DLD1 (cell line): Measurements from ENCODE around the gene ANKRD11.
"Not testable (repeated sequence)": the region's sequence is repeated elsewhere in the genome, so short reads cannot be mapped to it uniquely, and the experiment has no call there.

ENCODE experiments used
- in situ Hi-C: cut with HindIII; loops from 2 replicates; pipeline ENCODE4 v1.10.0; 2017; ENCODE audit warnings: low sequenced_read_pairs

The ANKRD11 gene

DNA sequence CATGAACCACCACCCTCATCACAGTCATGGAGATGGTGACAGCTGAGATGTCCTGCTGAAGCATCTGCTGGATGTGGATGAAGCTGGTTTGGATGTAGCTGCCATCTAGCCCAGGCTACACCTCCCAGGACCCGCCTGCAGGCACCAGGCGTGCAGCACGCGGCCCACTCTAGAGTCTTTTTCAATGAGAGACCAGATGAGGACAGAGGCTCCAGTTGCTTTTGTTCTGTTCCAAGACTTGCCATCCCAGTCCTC, 170.8 kb downstream of the ANKRD11 start:
- in situ Hi-C loops: no loop called here

DNA sequence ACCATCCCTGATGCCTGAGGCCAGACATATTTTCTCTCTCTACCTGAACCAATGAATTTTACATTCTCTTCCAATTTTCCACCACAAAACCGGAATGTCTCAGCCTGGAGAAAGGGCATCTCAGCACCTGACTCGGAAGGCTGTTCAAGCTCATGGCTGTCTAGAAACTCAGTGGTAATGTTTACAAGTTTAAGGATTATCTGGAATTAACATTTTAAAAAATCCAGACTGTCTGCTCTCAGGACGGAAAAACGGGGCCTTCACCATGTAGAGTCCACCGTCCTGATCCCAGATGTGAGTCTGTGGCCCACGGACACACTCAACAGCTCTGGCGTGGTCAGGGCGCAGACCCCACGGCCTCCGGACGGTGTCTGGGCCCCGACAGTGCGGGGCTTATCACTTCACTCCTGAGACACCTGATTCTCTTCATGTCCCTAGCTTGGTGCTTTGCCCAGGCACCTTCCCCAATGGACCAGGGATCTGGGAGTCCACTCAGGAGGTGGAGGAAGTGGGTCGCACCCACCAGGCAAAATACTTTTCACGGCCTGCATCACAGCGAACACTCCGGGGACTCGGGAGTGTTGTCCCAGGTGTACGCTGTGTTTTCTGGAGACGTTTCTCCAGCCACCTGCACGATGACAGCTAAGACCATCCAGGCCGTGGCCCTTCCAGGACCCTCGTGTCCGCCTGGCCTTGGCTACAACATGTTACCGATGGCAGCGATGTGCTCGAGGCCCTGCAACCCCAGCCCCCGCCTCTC, 171.3 kb downstream of the ANKRD11 start:
- in situ Hi-C loops: no loop called here

DNA sequence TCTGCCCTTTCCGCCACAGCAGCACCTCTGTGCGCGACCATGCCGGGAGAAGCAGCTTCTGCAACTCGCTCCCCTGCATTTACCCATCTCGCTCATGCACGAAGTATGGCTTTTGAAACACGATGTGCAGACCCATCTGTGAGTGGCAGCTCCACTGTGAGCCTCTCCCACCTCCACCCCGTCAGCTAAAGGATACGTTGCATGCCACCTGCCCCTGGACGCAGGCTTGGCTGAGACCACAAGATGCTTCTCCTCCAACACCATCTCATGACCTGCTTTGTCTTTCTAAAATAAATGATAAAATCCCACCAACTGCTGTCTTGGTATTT, 172.0 kb downstream of the ANKRD11 start:
- in situ Hi-C loops: no loop called here

DNA sequence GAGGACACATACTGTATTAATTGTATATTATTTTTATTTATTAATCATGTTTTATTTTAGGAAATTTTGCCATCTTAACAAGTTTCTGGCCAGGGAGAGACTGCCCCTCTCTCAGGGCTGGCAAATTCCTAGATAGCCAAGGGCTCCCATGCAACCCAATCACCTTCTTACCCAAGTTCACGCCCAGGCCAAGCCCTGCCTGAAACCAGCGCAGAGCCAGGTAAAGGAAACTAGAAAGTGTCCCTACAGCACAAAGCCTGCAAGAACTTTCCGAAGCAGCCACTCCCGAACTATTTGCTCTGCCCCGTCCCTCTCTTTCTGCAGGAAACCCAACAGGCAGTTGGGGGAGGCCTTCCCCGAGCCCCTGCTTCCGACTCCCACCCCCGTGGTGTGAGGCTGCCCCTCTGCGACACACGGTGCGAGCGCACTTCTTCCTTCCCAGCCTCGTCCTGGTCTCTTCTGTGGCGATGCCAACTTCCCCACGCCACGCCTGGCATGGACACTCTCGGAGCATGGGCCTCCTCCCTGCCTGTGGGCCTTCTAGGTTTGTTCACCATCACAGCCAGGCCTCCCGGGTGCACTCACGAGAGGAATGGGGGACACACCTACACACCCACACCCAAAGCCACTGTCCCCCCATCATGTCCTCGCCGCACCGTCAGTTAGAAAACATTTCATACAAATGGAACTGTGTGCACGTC, 172.5 kb downstream of the ANKRD11 start:
- in situ Hi-C loops: no loop called here

DNA sequence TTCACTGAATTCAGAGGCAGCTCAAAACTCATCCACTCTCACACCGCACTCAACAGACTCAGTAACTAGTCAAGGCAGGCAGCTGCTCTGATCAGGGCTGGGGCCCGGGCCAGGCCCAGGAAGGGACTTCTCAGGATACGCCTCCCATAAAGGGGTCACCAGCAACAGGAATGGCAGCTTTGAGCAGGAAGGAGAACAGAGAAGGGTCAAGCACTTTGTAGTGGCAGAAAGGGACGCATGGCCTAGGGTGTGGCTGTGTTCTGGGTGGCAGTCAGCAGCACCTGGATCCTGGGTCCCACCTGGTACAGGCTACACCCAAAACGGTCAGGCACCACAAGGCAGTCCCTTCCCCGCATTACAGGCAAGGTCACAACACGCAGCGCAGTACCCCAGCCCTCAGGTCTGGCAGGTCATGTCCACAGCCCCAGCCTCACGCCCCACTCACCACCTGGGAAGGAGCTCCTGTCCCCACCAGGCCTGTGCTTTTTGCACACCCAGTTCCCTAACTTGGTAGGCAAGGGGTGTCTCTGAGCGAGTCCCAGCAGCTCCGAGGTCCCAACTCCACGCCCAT, 173.2 kb downstream of the ANKRD11 start:
- in situ Hi-C loops: no loop called here

DNA sequence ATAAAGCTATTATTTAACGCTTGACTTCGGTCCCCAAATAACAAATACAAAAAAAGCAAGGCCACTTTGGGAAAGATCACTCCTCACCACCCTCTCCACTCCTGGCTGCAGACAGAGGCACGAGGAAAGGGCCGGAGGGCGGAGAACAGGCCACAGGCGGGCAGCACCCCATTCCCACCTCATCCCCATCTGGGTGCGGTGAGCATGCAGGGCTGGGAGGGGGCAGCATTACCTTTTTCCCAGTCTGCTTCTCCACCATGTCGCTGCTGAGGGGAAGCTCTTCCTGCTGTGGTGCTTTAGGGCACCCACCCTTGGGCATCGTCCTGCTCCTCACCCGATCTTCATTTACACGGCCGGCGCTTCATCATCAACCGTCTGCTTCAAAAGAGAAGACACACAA, 173.7 kb downstream of the ANKRD11 start:
- in situ Hi-C loops: no loop called here

DNA sequence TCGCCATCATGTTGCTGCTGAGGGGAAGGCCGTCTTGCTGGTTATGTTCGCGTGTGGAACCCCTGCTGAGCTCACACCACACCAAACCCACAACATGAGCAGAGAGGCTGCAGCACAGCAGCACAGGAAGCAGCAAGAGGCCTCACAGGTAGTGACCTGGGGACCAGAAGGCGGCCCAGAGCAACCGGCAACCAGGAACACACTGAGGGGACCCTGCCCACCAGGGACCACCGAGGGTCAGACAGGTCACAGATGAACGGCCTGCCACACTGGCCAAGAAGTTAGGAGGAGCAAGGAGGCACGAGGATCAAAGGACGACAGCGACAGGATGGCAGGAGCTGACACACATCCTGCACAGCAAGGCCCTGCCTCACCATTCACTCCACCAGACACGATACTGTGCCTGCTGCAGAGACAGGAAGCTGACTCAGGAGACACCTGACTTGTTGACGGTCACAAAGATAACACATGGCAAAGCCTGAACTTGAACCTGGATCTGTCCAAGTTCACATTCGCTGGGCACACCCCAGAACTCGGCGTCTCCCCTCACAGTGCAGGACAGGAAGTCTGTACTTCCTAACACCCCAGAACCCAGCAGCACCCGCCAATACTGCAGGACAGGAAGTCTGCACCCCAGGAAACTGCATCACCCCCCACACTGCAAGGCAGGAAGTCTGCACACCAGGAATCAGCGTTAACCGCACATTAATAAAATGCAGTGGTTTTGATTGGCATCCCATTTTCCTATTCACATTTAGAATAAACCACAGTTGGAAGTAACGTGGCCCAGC, 174.4 kb downstream of the ANKRD11 start:
- in situ Hi-C loops: no loop called here

DNA sequence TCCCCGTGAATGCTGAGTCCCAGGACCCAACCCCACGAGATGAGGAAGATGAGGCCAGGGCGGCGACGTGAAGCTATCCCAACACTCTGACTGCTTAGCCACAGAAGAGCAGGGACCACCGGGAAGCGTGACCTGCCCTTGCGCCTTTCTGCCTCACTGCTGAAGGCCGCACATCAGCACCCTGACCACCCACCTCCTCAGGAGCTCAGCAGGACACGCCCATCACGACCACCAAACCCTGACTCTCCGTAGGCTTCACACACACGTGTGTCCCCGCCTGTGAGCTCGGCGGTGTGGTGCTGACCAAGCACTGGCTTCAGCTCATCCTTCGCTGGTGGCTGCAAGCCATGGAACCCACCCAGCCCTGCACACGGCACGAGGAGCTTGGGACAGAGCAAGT, 175.1 kb downstream of the ANKRD11 start:
- in situ Hi-C loops: no loop called here

DNA sequence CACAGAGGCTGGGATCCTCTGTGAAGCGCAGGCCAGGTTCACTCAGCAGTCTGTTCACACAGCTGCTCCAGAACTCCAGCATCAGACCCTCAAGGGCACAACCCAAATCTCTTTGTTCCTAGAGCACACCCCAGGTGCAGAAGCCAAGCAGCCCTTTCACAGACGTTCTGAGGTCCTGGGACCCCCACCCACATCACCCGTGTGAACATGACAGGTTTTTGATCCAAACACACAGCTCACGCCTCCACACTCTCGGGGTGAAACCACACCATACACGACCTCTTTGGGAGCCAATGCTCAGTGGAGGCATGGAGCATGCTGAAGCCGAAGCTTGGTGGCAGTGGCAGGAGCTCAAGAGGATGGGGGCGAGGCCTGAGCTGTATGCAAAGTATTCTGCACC, 175.5 kb downstream of the ANKRD11 start:
- in situ Hi-C loops: no loop called here

DNA sequence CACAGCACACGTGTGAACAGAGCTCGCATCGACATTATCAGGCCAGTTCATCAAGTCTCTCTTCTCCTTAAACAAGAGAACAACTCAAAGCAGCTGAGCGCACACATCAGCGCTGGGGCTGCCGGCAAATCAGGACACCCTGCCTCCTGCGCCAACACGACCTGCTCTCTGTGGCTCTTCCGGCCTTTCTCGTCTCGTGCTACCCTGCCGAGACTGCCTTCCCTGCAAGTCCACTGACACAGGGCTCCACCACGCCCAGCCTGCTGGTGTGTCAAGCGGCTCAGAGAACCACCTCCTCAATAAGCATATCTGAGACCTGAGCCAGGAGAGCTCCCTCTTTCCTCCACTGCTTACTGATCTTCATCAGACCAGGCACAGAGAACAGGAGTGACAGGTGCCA, 176.0 kb downstream of the ANKRD11 start:
- in situ Hi-C loops: no loop called here

DNA sequence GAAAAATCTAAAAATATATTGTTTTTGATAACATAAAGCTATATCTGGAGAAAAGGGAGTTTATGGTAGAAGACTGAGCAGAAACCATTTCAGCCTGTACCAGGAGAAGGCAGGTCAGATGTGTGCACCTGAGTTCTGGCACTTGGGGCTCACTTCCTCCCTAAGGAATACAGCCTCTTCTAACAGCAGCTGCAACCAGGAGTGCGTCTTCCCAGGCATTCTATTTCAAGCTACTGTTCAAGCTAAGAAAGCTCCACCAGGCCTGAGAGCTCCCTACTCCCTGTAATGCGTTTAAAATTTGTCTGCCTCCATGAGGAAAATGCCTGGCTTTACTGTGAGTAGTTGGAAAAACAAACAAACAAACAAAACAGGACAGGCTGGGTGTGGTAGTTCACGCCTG, 176.8 kb downstream of the ANKRD11 start:
- in situ Hi-C loops: no loop called here

DNA sequence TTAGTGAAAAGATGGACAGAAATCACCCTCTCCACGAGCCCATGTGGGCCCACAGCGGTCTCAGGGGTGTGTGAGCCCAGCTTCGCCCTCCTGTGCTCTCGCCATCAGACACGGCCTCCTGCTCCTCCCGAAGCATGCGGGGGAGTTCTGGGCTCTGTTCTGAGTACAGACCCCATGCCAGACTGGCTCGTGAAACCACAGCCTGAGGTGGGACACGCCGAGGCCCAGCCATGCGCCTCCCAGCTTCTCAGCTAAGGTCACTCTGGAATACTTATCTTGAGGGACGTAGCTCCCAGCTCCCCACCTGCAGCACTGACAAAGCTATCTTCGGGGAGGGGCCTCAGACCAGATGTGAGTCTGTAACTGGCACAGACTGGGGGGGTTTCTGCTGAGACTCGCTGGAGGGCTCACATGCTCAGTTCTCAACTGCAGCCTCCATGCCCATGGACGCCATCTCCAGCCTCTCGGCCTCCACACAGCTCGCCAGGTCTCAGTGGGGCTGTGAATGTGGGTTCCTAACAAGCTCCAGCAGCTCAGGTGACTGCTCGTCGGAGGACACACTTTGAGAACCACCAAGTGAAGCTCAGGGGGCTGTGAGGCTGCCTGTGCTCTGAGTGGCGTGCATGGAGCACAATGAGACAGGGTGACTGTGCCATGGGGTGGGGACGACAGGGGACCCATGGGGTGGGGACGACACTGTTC, 177.6 kb downstream of the ANKRD11 start:
- in situ Hi-C loops: no loop called here

DNA sequence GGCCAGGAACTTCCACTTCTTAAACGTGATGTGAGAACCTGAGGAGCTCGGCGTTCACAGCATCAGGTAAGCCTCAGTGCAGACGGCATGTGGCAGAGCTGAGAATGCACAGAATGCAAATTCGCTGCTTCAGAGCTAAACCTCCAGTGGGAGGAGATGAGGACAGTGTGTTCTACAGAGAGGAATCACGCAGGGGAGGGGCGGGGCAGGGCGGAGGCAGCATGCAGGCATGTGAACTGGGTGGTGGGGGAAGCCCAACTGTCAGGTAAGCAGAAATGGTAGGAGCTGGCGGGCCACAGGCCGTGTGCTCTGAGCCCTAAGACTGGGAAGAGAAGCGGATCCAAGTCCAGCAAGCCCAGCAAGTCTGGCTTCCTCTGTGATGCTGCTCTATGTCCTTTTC, 178.2 kb downstream of the ANKRD11 start:
- in situ Hi-C loops: no loop called here

DNA sequence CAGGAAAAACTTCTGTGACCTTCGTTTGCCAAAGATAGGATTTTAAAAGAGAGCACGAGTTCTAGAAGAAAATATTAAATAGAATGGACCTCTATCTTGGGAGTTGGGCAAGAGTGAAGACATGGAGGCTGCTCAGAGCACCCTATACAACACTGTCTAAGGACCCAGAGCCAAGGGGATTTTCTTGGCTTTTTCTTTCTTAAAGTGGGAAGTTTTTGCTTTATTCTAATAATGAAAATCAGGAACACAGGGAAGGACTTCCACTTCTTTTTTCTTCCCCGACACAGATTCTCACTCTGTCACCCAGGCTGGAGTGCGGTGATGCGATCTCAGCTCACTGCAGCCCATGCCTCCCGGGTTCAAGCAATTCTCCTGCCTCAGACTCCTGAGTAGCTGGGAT, 178.7 kb downstream of the ANKRD11 start:
- in situ Hi-C loops: no loop called here

DNA sequence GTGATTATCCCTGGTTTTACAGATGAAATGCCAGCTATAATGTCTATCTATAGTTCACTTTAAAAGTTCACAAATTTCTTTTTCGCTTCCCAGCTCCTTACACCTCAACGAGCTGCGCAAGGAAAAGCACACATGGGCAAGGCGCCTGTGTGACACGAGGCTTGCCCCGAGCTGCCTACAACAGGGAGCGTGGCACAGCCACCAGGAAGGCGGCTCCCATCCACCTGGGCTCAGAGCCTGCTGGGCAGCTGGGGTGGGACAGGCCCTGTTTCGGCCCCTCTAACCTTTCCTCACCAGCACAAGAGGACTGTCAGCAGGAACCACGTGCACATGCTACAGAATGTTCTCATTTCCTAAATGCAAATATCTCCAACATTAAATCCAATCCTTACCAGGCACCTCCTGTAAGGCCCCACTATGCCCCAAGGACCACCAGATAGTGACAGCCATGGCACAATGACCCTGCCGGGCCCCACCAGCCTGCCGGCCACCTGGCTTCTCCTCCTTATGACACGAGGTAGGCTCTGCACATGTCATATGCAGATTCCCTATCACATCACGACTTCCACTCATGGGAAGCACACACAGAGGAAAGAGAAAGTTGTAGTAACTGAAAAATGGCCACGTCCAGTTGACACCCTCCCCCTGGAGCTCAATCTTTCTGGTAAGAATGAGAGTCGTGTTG, 180.8 kb downstream of the ANKRD11 start:
- in situ Hi-C loops: no loop called here

DNA sequence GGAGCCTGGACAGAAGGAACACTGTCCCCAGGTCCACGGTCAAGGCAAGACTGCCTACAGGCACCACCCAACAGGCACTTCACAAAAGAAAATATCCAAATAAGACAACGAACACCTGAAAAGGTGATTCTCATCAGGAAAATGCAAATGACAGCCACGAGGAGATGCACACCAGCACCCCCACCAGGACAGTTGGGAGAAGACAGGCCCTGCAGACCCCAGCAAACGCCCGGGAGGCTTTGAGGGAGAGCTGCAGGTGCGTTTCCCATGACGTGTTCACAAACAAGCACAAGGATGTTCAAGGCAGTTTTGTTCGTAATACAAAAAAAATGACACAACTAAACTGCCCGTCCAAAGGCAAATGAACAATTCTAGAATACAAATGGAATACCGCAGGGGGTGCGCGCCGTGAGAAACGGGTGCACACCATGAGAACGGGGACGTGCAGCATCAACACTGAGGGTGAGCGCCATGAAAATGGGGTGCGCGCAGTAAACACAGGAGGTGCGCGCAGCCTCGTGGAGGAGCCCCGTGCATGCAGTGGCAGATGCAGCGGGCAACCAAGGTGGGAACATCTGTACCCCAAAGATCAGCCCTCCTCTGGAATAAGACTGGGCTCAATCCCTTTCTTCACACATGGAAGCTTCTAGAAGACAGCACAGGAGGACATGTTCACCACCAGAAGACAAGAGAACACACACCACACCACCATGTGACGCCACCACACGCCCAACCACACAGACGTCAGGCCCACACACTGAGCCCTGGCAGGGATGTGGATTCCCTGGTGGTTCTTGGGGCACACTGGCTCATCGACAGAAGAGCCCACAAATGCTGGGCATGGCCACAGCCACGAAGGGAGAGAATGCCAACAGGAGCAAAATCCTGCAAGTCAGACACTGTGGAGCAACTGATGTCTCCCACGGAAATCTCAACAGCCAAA, 181.7 kb downstream of the ANKRD11 start:
- in situ Hi-C loops: no loop called here

DNA sequence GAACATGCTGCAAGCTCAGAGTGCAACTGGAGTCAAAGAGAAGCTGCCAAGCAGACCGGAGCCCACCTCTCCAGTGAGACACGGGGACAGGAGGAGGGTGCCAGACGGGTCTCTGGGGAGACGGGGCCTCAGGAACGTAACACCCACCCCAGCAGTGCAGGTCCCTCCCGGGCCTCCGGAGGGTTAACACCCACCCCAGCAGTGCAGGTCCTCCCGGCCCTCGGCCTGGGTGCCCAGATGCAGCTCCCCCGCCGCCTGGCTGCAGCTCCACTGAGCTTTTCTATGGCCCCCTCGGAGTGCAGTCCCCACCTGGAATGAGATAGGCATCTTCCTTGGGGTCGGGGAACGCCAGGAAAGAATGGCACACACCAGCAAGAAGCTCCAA, 182.9 kb downstream of the ANKRD11 start:
- in situ Hi-C loops: no loop called here

DNA sequence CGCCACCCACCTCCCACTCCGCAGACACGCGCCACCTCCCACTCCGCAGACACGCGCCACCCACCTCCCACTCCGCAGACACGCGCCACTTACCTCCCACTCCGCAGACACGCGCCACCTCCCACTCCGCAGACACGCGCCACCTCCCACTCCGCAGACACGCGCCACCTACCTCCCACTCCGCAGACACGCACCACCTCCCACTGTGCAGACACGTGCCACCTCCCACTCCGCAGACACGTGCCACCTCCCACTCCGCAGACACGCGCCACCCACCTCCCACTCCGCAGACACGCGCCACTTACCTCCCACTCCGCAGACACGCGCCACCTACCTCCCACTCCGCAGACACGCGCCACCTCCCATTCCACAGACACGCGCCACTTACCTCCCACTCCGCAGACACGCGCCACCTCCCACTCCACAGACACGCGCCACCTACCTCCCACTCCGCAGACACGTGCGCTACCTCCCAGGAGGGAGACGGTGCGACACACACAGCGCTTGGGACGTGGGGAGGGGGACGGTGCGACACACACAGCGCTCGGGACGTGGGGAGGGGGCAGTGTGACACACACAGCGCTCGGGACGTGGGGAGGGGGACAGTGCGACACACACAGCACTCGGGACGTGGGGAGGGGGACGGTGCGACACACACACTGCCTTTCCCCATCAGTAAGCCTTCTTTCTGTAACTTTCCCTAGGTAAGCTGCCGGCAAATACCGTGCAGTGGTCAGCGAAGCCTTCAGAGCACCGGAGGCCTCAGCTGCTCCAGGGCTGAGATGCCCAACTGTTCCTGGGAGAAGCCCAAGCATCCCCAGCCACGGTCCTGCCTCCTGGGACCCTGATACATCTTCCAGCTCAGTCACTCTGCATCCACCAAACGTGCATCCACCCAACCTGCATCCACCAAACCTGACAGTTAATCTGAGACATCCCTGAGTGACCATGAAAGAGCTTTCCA, 183.6 kb downstream of the ANKRD11 start:
- in situ Hi-C loops: not testable (repeated sequence)
